Activated CD4-positive, CD25-positive, alpha-beta regulatory T cell treated with anti-CD3 and anti-CD28 coated beads, Interleukin-2, amount 50 U/mL, for 16 hours (primary cell): Measurements from ENCODE around the gene CDK6.

ENCODE experiments used
- DNase-seq: peaks from one replicate; pipeline ENCODE4 v3.0.0-alpha.2; 2020; ENCODE audit warnings: low read depth, low spot score

CDK6 gene

DNA sequence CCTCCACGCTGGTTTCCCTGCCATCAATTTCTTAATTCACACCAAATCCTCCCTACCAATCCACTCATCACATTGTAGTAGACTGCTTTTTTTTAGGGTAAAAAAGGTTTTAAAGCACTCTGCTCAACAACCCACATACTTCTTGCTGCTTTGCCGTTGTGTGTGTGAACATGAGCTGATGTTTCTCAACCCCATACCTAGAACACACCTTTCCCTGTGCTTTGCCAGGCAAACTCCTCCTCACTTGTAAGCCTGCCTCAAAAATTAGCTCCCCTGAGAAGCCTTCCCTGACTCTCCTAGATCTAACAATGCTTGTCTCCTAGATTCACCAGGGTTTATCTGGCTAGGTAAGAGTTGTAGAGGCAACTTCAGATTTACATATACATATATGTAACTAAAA, 127.2 kb downstream of the CDK6 start:
- no peak for DNase-seq

- DNase-seq = no peak
Measured at GRCh38 chr7:92708111-92709042, 128.0 kb downstream of the CDK6 start.

GRCh38 chr7:92707435-92707834, 128.9 kb downstream of the CDK6 start:
- no peak for DNase-seq

DNA sequence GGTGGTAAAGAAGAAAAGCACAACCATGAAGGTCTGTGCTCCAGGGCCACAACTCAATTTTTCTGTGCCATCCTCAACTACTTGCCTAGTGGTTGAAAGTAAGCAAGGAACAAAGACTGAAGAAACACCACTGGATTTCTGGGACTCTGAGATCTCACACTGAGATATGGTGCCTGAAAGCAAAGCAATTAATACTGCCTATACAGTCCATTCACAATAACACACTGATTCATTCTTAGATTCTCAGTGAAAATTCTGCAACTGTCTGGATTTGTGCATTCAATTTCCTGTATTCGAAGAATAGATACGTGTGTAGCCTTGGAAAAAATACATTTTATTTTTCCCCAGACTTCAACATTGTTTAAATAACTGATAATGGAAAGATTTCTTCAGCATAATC, 129.8 kb downstream of the CDK6 start:
- no peak for DNase-seq

DNA sequence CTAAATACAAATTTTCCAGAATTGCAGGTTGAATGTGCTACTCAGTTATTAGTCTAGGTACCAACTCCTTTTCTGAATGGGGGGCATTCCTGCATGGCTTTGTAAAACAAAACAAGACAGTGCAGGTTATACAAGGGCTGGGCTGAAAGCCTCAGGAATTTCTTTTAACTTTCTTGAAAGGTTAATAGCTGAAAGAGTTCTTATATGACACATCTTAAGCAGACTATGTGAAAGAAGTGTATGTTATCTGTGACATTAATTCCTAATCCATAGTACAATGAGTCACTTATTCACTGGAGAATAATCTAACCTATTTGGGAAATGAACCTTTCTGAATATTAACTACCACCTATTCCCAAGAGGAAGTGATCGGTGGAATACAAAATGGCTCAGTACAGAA, 130.5 kb downstream of the CDK6 start:
- no peak for DNase-seq

- no peak for DNase-seq
Measured at GRCh38 chr7:92704858-92705257, 131.5 kb downstream of the CDK6 start.

DNA sequence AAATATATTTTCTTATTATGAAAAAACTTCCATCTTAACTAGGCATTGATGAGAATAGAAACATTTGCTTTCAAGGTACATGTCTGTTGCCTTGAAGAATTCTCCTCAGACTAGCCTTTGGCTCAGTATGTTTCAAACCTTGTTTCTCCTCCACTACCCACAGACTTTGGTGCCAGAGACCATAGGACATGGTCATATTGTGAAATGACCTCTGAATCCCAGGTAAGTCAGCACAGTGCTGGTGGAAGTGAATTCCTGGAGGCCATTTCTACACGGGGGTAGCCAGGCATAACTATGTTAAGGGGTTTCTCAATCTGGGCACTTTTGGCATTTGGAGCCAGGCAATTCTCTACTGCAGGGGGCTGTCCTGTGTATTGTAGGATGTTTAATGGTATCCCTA, 133.8 kb downstream of the CDK6 start:
- DNase-seq = no peak

- DNase-seq = no peak
Measured at GRCh38 chr7:92699966-92700514, 136.3 kb downstream of the CDK6 start.

- no peak for DNase-seq
Measured at GRCh38 chr7:92699560-92699959, 136.8 kb downstream of the CDK6 start.

DNA sequence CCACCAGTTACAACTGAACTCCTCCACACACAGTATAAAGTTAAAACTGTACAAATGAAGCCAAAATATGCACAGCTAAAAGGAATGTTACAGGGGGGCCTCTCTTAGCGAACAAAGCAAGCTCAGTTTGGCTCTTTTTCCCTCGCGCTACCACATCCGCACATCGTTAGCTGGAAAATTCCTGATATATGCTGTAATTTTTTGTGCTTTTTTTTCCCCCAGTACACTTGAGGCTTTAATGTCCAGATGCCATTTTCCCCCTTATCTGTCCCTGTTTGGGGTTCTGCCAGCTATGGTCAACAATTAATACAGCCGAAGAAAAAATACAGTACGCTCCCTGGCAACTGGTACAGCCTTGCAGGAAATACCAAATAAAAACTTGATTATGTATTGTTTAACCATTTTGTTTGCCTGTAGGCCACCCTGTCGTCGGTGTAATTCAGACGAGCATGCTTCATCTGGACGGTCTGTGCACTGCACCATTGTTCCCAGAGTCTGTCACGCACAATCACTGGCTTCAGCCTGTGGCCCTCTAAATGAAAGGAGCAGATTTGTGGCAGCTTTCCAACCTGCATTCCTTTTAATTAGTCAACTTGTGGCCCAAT, 138.0 kb downstream of the CDK6 start:
- DNase-seq = no peak

GRCh38 chr7:92697414-92697813, 139.0 kb downstream of the CDK6 start:
- DNase-seq = no peak

GRCh38 chr7:92697012-92697411, 139.4 kb downstream of the CDK6 start:
- no peak for DNase-seq

GRCh38 chr7:92696584-92696983, 139.8 kb downstream of the CDK6 start:
- DNase-seq = no peak

DNA sequence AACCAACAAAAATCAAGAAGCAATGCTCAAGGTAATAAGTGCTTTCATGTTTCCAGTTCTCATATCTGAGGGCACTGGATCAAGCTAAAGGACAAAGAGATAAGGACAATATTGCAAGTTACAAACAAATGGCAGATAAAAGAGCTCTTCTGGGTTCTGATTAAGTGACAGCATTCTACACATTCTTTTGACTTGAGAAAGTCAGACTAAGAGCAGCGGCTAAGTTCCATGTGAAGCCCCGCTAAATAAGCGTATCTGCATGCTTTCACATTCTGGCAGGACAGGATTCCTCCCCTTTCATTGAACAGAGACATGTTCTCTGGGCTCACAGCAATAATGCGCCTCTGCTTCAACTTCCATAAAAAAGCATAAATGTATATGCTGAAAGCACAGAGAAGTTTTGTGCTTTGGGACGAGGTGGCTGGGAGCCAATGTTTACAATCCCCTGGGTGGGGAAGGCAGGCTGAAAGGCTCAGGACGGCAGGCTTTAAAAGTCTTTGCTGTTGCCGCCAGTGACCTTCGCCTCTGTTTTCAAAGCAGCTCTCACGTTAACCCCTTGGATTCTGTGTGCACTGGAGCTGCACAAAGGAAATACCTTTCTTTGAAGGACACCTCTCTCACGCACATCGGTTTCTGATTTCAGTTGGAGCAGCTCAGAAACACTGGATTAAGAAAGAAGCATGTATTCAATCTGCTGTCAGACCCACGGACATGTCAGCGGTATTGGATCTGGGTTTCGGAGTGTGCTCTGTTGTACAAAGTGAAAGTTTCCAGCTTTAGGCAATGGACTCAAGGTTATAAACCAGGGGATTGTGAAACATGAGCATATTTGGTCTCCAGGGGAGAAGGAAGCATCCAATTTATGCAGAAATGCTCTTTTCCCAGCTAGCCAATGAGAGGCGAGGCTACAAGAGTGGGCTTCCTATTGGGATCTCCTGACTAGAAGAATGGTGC, 140.8 kb downstream of the CDK6 start:
- no peak for DNase-seq

DNA sequence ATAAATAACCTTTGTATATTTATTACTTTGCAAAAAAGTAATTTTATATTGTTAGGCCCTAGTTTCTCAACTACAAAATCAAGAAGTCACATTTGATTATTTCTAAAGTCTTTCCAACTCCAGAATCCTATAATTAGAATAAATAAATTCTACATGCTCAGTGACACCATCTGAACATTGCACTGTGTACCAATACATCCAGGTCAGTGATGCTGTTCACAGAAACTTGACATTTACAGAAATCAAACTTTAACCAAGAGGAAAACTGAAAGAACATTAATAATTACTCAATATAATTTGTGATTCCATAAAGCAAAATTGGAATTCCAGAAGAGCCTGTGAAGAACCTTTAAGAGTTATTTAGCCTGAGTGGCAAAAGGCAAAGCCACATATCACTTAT, 142.2 kb downstream of the CDK6 start:
- no peak for DNase-seq

DNA sequence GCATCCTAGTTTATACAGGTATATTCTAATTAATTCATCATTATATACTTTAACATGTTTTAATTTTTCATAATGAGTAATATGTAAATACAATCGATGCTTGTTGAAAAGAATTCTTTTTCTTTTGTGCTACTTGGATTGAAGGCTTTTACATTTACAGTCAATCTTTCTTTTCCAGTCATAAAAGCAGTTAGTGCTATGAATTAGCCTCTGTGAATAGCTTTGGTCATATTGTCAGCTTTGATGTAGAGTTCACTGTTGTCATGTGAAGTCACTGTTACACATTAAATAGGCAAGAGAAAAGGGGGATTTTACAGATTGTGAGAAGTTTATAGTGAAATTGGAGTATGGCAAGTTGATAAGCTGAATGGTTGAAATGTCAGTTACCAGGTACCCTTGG, 142.9 kb downstream of the CDK6 start:
- no peak for DNase-seq

DNA sequence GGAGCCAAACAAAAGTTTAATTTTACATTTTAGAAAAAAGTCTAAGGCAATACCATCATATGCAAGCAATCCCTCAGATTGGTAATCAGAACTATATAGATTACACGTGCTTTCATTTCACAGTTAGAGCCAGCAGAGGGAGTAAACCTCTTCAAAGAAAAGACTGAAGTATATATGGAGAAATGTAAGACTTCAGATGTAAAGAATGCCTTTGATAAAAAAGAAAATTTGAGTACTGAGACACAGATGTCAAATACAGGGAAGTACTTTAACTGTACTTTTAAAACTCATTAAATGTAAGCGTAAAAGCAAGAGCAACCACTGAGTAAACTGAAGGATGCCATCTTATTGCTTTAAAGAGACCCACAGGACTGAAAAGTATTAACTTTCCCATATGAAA, 144.8 kb downstream of the CDK6 start:
- no peak for DNase-seq

DNA sequence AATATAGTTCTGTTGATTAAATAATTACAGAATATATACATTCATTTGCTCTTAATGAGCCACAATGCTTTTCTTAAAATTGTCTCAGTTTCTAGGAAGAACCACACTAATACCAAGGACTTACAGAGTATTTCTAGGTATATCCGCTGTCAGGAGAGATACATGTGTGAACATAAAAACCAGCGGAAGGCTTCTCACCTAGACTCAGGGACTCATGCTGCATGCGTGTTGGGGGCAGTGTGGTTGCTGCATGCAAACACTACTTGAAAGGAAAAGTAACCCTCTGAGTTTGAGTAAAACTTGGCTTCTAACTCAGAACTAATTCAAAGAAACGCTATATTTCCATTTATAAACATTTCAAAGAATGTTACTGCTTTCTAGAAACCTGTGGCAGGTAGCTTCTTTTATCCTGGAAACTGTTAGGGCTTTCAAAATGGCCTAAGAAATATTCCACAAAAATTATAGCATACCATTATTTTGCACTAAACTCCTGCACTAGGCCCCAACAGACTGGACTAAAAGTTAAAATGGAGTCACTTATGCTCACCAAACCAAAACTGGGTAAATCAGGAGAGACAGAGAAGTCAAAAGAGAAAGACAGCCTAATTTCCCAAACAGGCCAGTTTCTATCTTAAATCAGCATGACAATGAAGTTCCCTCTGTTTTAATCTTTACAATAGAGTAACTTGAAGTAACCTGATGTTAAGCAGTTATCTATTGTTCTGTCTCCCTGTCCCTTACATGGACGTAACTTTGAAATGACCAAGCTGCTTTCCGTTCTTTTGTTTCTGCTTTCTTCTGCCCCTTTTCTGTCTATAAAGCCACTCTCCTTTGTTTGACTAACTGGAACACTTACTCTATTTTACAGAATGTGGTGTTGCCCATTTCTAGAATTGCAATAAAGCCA, 151.0 kb downstream of the CDK6 start:
- peak; percentile 26 for DNase-seq

- no peak for DNase-seq
Measured at GRCh38 chr7:92684274-92684673, 152.1 kb downstream of the CDK6 start.

DNA sequence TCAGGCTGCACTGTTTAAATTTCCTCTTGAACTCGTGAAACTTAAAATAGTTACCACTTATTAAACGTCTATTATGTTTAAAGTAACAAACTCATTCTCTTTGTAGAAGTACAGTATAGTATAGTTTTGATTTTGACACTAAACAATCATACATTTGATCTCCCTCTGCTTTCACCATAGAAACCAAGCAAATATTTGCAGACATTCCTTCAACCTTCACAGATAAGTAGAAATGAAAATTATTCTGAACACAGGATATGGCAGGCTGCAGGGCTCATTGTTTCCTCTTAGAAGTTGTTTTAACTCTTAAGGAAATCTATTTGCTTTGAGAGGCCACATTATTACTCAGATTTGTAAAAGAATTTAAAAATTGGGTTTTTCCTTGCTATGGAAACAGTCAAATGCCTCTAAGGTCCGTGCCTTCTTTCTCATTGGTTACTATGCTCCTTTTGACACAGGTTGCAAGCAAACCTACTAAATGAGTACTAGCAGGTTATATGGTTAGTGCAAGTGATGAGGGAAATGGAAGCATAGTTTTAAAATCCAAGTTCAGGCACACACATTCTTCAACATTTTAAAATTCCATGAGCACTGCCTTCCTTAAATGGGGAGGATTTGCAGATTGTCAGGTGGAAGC, 153.4 kb downstream of the CDK6 start:
- DNase-seq = no peak
